ENCODE measurements around the gene NTSR1. TPM values are rescaled to one million over a fixed set of nuclear protein-coding genes. Genes with fewer than 3 reads are reported as not detected.
A peak's percentile ranks its signal among the peaks of the same experiment; 100 is the strongest.

NTSR1 gene
- total RNA-seq, 1 experiment from 2014 or later, result 7.8 TPM

GRCh38 chr20:62752671-62753501 lies 44.2 kb downstream of the NTSR1 start:
- H3K4me1 ChIP-seq (ENCODE audit: insufficient read depth, low read length), result no peaks in the 10 kb centered on the region
- POLR2A ChIA-PET (ENCODE audit: unreplicated experiment), result interaction anchor here (0.6 kb wide), 1 partner anchor 42 kb away, joined by 7 read pairs; no protein-coding TSS in a partner anchor
- no TSS peak for BruUV-seq (replicated peaks)
- CTCF ChIA-PET, result no interaction called here
- no peaks in the 10 kb centered on the region for H4K20me1 ChIP-seq (ENCODE audit: low read length)
- no peak overlapping the region for H3K4me3 ChIP-seq (ENCODE audit: low read length)
- H3K27ac ChIP-seq (ENCODE audit: low read length), result no peak overlapping the region
- no peak for DNase-seq
- H3K36me3 ChIP-seq (ENCODE audit: low read depth, low read length), result no peaks in the 10 kb centered on the region
- 0 out of 2 replicates have a peak, but pooled peaks have one; percentile 36 for ATAC-seq
- no peaks in the 10 kb centered on the region for H3F3A ChIP-seq (ENCODE audit: low read length, unreplicated experiment)
- H3K9me2 ChIP-seq (replicated peaks; ENCODE audit: low read length), result no peaks in the 10 kb centered on the region
- no peak overlapping the region for H3K9ac ChIP-seq (ENCODE audit: low read length)
- H3K4me2 ChIP-seq (ENCODE audit: low read length), result no peak overlapping the region
- TF ChIP-seq EZH2phosphoT487 (IDR thresholded peaks at IDR 0.05; ENCODE audit: borderline replicate concordance, low read length), result no peak
- no peak for TF ChIP-seq EZH2 (IDR thresholded peaks at IDR 0.05; ENCODE audit: low read length, unreplicated experiment)
- TF ChIP-seq CTCF (conservative IDR thresholded peaks at IDR 0.05; ENCODE audit: low read depth, low read length), result no peak
- H2AFZ ChIP-seq (ENCODE audit: low read length), result no peak overlapping the region
- H3K9me3 ChIP-seq (ENCODE audit: low read length), result no peaks in the 10 kb centered on the region
- no peaks in the 10 kb centered on the region for H3K27me3 ChIP-seq (ENCODE audit: low read length)
- H3K79me2 ChIP-seq (ENCODE audit: low read length), result no peaks in the 10 kb centered on the region
- intact Hi-C loops (cut with micrococcal nuclease), result no loop called here

GRCh38 chr20:62753626-62754025 lies 45.0 kb downstream of the NTSR1 start:
- intact Hi-C loops (cut with micrococcal nuclease), result no loop called here
- Histone ChIP-seq H3K4me2 (ENCODE audit: low read length) (no peak overlapping the region), H4K20me1 (ENCODE audit: low read length) (no peaks in the 10 kb centered on the region), H2AFZ (ENCODE audit: low read length) (no peak overlapping the region), H3K36me3 (ENCODE audit: low read depth, low read length) (no peaks in the 10 kb centered on the region), H3K27me3 (ENCODE audit: low read length) (no peaks in the 10 kb centered on the region), H3K4me1 (ENCODE audit: insufficient read depth, low read length) (no peaks in the 10 kb centered on the region), H3K79me2 (ENCODE audit: low read length) (no peaks in the 10 kb centered on the region), H3K4me3 (ENCODE audit: low read length) (no peak overlapping the region), H3K9me3 (ENCODE audit: low read length) (no peaks in the 10 kb centered on the region), H3K27ac (ENCODE audit: low read length) (no peak overlapping the region), H3F3A (ENCODE audit: low read length, unreplicated experiment) (no peaks in the 10 kb centered on the region), H3K9me2 (replicated peaks; ENCODE audit: low read length) (no peaks in the 10 kb centered on the region), H3K9ac (ENCODE audit: low read length) (no peak overlapping the region)
- no peak for DNase-seq
- CTCF ChIA-PET, result no interaction called here
- POLR2A ChIA-PET (ENCODE audit: unreplicated experiment), result no interaction called here
- no TSS peak for BruUV-seq (replicated peaks)
- no peak for ATAC-seq
- TF ChIP-seq EZH2 (IDR thresholded peaks at IDR 0.05; ENCODE audit: low read length, unreplicated experiment), result no peak
- TF ChIP-seq EZH2phosphoT487 (IDR thresholded peaks at IDR 0.05; ENCODE audit: borderline replicate concordance, low read length), result no peak
- TF ChIP-seq CTCF (conservative IDR thresholded peaks at IDR 0.05; ENCODE audit: low read depth, low read length), result no peak
